Liver (tissue), 9 donors: ENCODE measurements around the gene OR10H2. TPM values are rescaled to one million over a fixed set of nuclear protein-coding genes. Genes with fewer than 3 reads are reported as not detected.

Experiments
- DNase-seq: peaks from one replicate; pipeline ENCODE4 v3.0.0-alpha.2; 2017; ENCODE audit warnings: low spot score
- H3K27ac ChIP-seq, 2 donors: one replicate each; pipeline ENCODE4 v1.7.0; 2013; ENCODE audit warnings: inconsistent platforms in 2 of 2, low read length in 2 of 2, control low read depth in 1 of 2, low read depth in 1 of 2, mild to moderate bottlenecking in 1 of 2
- H3K27me3 ChIP-seq, 4 donors: one replicate each; pipeline versions ENCODE4 v1.6.1 to v1.7.0; 2013; ENCODE audit warnings: low read length in 3 of 4, inconsistent platforms in 1 of 4, mild to moderate bottlenecking in 1 of 4, moderate library complexity in 1 of 4; ENCODE audit not compliant: control insufficient read depth in 4 of 4, insufficient read depth in 4 of 4
- H3K36me3 ChIP-seq, 4 donors: one replicate each; pipeline versions ENCODE4 v1.6.1 to v1.7.0; 2013; ENCODE audit warnings: low read length in 3 of 4, mild to moderate bottlenecking in 3 of 4, low read depth in 1 of 4, moderate library complexity in 1 of 4; ENCODE audit not compliant: control insufficient read depth in 4 of 4, insufficient read depth in 3 of 4
- H3K4me1 ChIP-seq, 4 donors: one replicate each; pipeline versions ENCODE4 v1.6.1 to v1.7.0; 2013; ENCODE audit warnings: low read length in 3 of 4, mild to moderate bottlenecking in 3 of 4, moderate library complexity in 1 of 4; ENCODE audit not compliant: control insufficient read depth in 4 of 4, insufficient read depth in 4 of 4
- H3K4me3 ChIP-seq, 3 donors: one replicate each; pipeline versions ENCODE4 v1.6.1 to v1.7.0; 2013; ENCODE audit warnings: low read length in 3 of 3, control low read depth in 1 of 3, low read depth in 1 of 3, mild to moderate bottlenecking in 1 of 3
- H3K9ac ChIP-seq, 2 donors: one replicate each; pipeline ENCODE4 v1.7.0; 2013; ENCODE audit warnings: low read length in 2 of 2, mild to moderate bottlenecking in 2 of 2, moderate library complexity in 2 of 2, control low read depth in 1 of 2, low read depth in 1 of 2
- H3K9me3 ChIP-seq, 4 donors: one replicate each; pipeline versions ENCODE4 v1.6.1 to v1.7.0; 2013; ENCODE audit warnings: low read length in 3 of 4; ENCODE audit not compliant: control insufficient read depth in 4 of 4
- ATF3 ChIP-seq: IDR thresholded peaks from 2 replicates; pipeline ENCODE4 v1.6.1; 2016; ENCODE audit warnings: antibody characterized with exemption
- CTCF ChIP-seq: fragments of 150-350 bp; IDR thresholded peaks from 2 replicates; pipeline ENCODE4 v1.5.1; 2017; ENCODE audit warnings: improper control_type of control experiment, low read depth, low read length; ENCODE audit not compliant: missing input control
- EGR1 ChIP-seq, 2 donors: IDR thresholded peaks; 2 replicates each; pipeline ENCODE4 v1.6.1; 2016 to 2018; ENCODE audit warnings: antibody characterized with exemption in 2 of 2, low read depth in 2 of 2
- FOXA1 ChIP-seq: IDR thresholded peaks from 2 replicates; pipeline ENCODE4 v1.6.1; 2016; ENCODE audit warnings: antibody characterized with exemption
- FOXA2 ChIP-seq: IDR thresholded peaks from 2 replicates; pipeline ENCODE4 v1.6.1; 2016; ENCODE audit warnings: antibody characterized with exemption
- GABPA ChIP-seq, 2 donors: IDR thresholded peaks in 1 of 2; conservative IDR thresholded peaks in 1 of 2; 2 replicates each; pipeline ENCODE4 v1.6.1; 2016; ENCODE audit warnings: antibody characterized with exemption in 2 of 2, mild to moderate bottlenecking in 1 of 2, moderate library complexity in 1 of 2
- HNF4A ChIP-seq, 2 donors: conservative IDR thresholded peaks; 2 replicates each; pipeline ENCODE4 v1.6.1; 2016; ENCODE audit warnings: antibody characterized with exemption in 2 of 2, mild to moderate bottlenecking in 2 of 2
- HNF4G ChIP-seq: IDR thresholded peaks from 2 replicates; pipeline ENCODE4 v1.6.1; 2016; ENCODE audit warnings: antibody characterized with exemption
- JUND ChIP-seq, 2 donors: IDR thresholded peaks; 2 replicates each; pipeline ENCODE4 v1.6.1; 2016; ENCODE audit warnings: antibody characterized with exemption in 2 of 2
- MAX ChIP-seq: IDR thresholded peaks from 2 replicates; pipeline ENCODE4 v1.6.1; 2016; ENCODE audit warnings: antibody characterized with exemption
- NR2F2 ChIP-seq: IDR thresholded peaks from 2 replicates; pipeline ENCODE4 v1.6.1; 2016; ENCODE audit warnings: antibody characterized with exemption
- RAD21 ChIP-seq, 2 donors: IDR thresholded peaks; 2 replicates each; pipeline ENCODE4 v1.6.1; 2016; ENCODE audit warnings: antibody characterized with exemption in 2 of 2, mild to moderate bottlenecking in 2 of 2
- REST ChIP-seq: IDR thresholded peaks from 2 replicates; pipeline ENCODE4 v1.6.1; 2016; ENCODE audit warnings: antibody characterized with exemption, mild to moderate bottlenecking
- RXRA ChIP-seq, 2 donors: IDR thresholded peaks; 2 replicates each; pipeline ENCODE4 v1.6.1; 2017 to 2018; ENCODE audit warnings: antibody characterized with exemption in 2 of 2, mild to moderate bottlenecking in 1 of 2
- SP1 ChIP-seq: IDR thresholded peaks from 2 replicates; pipeline ENCODE4 v1.6.1; 2018; ENCODE audit warnings: antibody characterized with exemption, mild to moderate bottlenecking
- TAF1 ChIP-seq: conservative IDR thresholded peaks from 2 replicates; pipeline ENCODE4 v1.6.1; 2016; ENCODE audit warnings: antibody characterized with exemption, mild to moderate bottlenecking
- YY1 ChIP-seq: IDR thresholded peaks from 2 replicates; pipeline ENCODE4 v1.6.1; 2016; ENCODE audit warnings: antibody characterized with exemption, mild to moderate bottlenecking
- ZBTB33 ChIP-seq: IDR thresholded peaks from 2 replicates; pipeline ENCODE4 v1.6.1; 2016; ENCODE audit warnings: antibody characterized with exemption
- WGBS: extraction: QIAGEN DNeasy Blood & Tissue Kit; methylation state at CpG from one replicate; pipeline ENCODE4 v1.1.7; 2013; 5-methylcytosine and 5-hydroxymethylcytosine counted together
- polyA plus RNA-seq, 2 donors: library from polyadenylated mRNA; stranded (reverse) in 1 of 2; unstranded in 1 of 2; fragments of 200-250 nt in 1 of 2; fragments of >200 nt in 1 of 2; fragmentation: Nextera tagmentation in 1 of 2; extraction: Ambion mirVana in 1 of 2; gene quantifications; one replicate each; pipeline versions ENCODE4 v1.2.1 to v1.2.3, GENCODE V29; 2013 to 2015
- total RNA-seq, 2 donors: library from RNA; depleted of rRNA; stranded (reverse); fragments of >200 nt; gene quantifications; one replicate each; pipeline ENCODE4 v1.2.3, GENCODE V29; 2014
- donor health status: healthy.
- donor health status: healthy.
- donor health status: healthy.
- donor health status: healthy.
- donor health status: healthy.

OR10H2 gene
- total and polyA plus RNA-seq, 4 donors: not detected

GRCh38 chr19:15701757-15702533 is 25.9 kb upstream of the OR10H2 start:
- DNase-seq: no peak
- H3K9ac ChIP-seq: no peak overlapping the region

GRCh38 chr19:15702534-15702930 is 25.3 kb upstream of the OR10H2 start:
- no peak overlapping the region for H3K4me3 ChIP-seq
- H3K36me3 ChIP-seq: peaks cover 0 to 10% (median 4%) of the 10 kb centered on the region in 4 donors
- H3K9me3 ChIP-seq: no peaks in the 10 kb centered on the region
- WGBS: 18% methylated on average over 7 of the region's 7 CpGs
- no peak overlapping the region for H3K27ac ChIP-seq
- TF ChIP-seq GABPA (IDR thresholded peaks at IDR 0.05 in 1 of 2, conservative IDR thresholded peaks at IDR 0.05 in 1 of 2) (no peak), REST (no peak), JUND (IDR thresholded peaks at IDR 0.05) (no peak), ZBTB33 (no peak), YY1 (no peak), FOXA2 (no peak), EGR1 (IDR thresholded peaks at IDR 0.05; ENCODE audit: low read depth in 2 of 2) (no peak), NR2F2 (peak; percentile 66), RAD21 (IDR thresholded peaks at IDR 0.05) (peak in 1 of 2 donors; percentile 66), HNF4G (no peak), HNF4A (conservative IDR thresholded peaks at IDR 0.05) (no peak), FOXA1 (no peak), MAX (no peak), CTCF (peak; percentile 19), SP1 (no peak)
- peaks cover 0 to 12% (median 11%) of the 10 kb centered on the region in 4 donors for H3K4me1 ChIP-seq
- DNase-seq: peak; percentile 74
- no peaks in the 10 kb centered on the region for H3K27me3 ChIP-seq
- H3K9ac ChIP-seq: no peak overlapping the region

More at GRCh38 chr19:15701757-15702533, 25.9 kb upstream of the OR10H2 start:
- 72% methylated on average over 4 of the region's 4 CpGs for WGBS
- H3K27me3 ChIP-seq: no peaks in the 10 kb centered on the region
- H3K9me3 ChIP-seq: no peaks in the 10 kb centered on the region
- no peak overlapping the region for H3K4me3 ChIP-seq
- H3K4me1 ChIP-seq: peaks cover 0 to 12% (median 11%) of the 10 kb centered on the region in 4 donors
- H3K36me3 ChIP-seq: peaks cover under 1 to 14% (median 7%) of the 10 kb centered on the region in 4 donors
- H3K27ac ChIP-seq: no peak overlapping the region
- TF ChIP-seq SP1 (peak; percentile 94), HNF4G (peak; percentile 63), RXRA (IDR thresholded peaks at IDR 0.05) (peak in 1 of 2 donors; percentile 75), NR2F2 (no peak), ATF3 (no peak), TAF1 (peak; percentile 80), HNF4A (conservative IDR thresholded peaks at IDR 0.05) (peak in 1 of 2 donors; percentile 91), RAD21 (IDR thresholded peaks at IDR 0.05) (peak in 1 of 2 donors; percentile 60)
